HL-60 (cell line): ENCODE data around the gene BCL6.

Experiments used
- CTCF ChIP-seq: IDR thresholded peaks from one replicate; pipeline ENCODE4 v1.5.1; 2011; ENCODE audit warnings: low read length, control low read depth, inconsistent platforms; ENCODE audit not compliant: insufficient read depth
- GABPA ChIP-seq: IDR thresholded peaks from 2 replicates; pipeline ENCODE4 v1.6.1; 2012; ENCODE audit warnings: low read depth
- POLR2AphosphoS5 ChIP-seq: IDR thresholded peaks from 2 replicates; pipeline ENCODE4 v1.6.1; 2012; ENCODE audit warnings: low read depth
- REST ChIP-seq: IDR thresholded peaks from 2 replicates; pipeline ENCODE4 v1.6.1; 2012; ENCODE audit warnings: low read depth; ENCODE audit not compliant: insufficient replicate concordance
- SPI1 ChIP-seq: IDR thresholded peaks from 2 replicates; pipeline ENCODE4 v1.6.1; 2012; ENCODE audit warnings: low read depth, mild to moderate bottlenecking, borderline replicate concordance

GRCh38 chr3:187792521-187792920 lies 47.3 kb upstream of the BCL6 start:
- TF ChIP-seq CTCF: no peak
- TF ChIP-seq POLR2AphosphoS5: no peak
- no peak for TF ChIP-seq REST
- TF ChIP-seq SPI1: no peak
- TF ChIP-seq GABPA: no peak
